IMR-90 (cell line): ENCODE data around the gene CDH26. TPM values are rescaled to one million over a fixed set of nuclear protein-coding genes. Genes with fewer than 3 reads are reported as not detected.
A peak's percentile ranks its signal among the peaks of the same experiment; 100 is the strongest.

ENCODE experiments used
- ATAC-seq: fragments of 200-7000 bp; cut with Tn5 transposase; 2 replicates; pipeline ENCODE4 v1.9.1; 2020; ENCODE audit warnings: low read depth, mild to moderate bottlenecking, moderate library complexity
- BruUV-seq: library from RNA; stranded (reverse); fragments of 400-500 nt; replicated peaks from 2 replicates; lab custom pipeline; 2021; lab: Mats Ljungman, UMichigan
- CTCF ChIA-PET: fragments of 300-600 bp; formaldehyde crosslinking; extraction: SDS; loops from one replicate; lab custom pipeline; 2021; ENCODE audit warnings: antibody characterized with exemption; lab: Yijun Ruan, JAX
- POLR2A ChIA-PET: fragments of 300-600 bp; sonication (Branson Sonifier 250); formaldehyde crosslinking; loops from one replicate; lab custom pipeline; 2022; ENCODE audit warnings: antibody characterized with exemption; ENCODE audit not compliant: unreplicated experiment; lab: Charles Lee
- DNase-seq: peaks from one replicate; pipeline ENCODE4 v3.0.0; 2013
- H2AFZ ChIP-seq: replicated peaks from 2 replicates; pipeline ENCODE3; 2013; ENCODE audit warnings: low read length, mild to moderate bottlenecking; ENCODE audit not compliant: poor library complexity
- H2AK5ac ChIP-seq: 2 replicates; pipeline ENCODE4 v1.6.1; 2013; ENCODE audit warnings: low read depth, low read length, inconsistent platforms
- H2AK9ac ChIP-seq: replicated peaks from 2 replicates; pipeline ENCODE3; 2013; ENCODE audit warnings: mild to moderate bottlenecking, low read depth, low read length, moderate library complexity; ENCODE audit not compliant: poor library complexity
- H2BK120ac ChIP-seq: 2 replicates; pipeline ENCODE4 v1.6.1; 2013; ENCODE audit warnings: low read depth, low read length, inconsistent platforms
- H2BK15ac ChIP-seq: 3 replicates; pipeline ENCODE4 v1.6.1; 2013; ENCODE audit warnings: low read depth, low read length, inconsistent platforms
- H2BK20ac ChIP-seq: 2 replicates; pipeline ENCODE4 v1.6.1; 2013; ENCODE audit warnings: low read depth, mild to moderate bottlenecking, inconsistent platforms, low read length, moderate library complexity
- H2BK5ac ChIP-seq: 2 replicates; pipeline ENCODE4 v1.6.1; 2013; ENCODE audit warnings: mild to moderate bottlenecking, low read depth, low read length, inconsistent platforms; ENCODE audit not compliant: poor library complexity, severe bottlenecking
- H3K14ac ChIP-seq: replicated peaks from 2 replicates; pipeline ENCODE4 v1.6.1; 2013; ENCODE audit warnings: low read depth, low read length, inconsistent platforms
- H3K18ac ChIP-seq: 2 replicates; pipeline ENCODE4 v1.6.1; 2013; ENCODE audit warnings: low read depth, low read length, control low read depth
- H3K23ac ChIP-seq: 2 replicates; pipeline ENCODE4 v1.6.1; 2013; ENCODE audit warnings: low read depth, low read length, inconsistent platforms
- H3K27ac ChIP-seq: 2 replicates; pipeline ENCODE4 v1.5.1; 2013; ENCODE audit warnings: mild to moderate bottlenecking, control low read depth, low read length; ENCODE audit not compliant: insufficient read depth
- H3K27me3 ChIP-seq: 2 replicates; pipeline ENCODE4 v1.6.1; 2013; ENCODE audit warnings: low read length; ENCODE audit not compliant: control insufficient read depth, insufficient read depth
- H3K36me3 ChIP-seq: 2 replicates; pipeline ENCODE4 v1.6.1; 2013; ENCODE audit warnings: low read length, mixed read lengths; ENCODE audit not compliant: control insufficient read depth, insufficient read depth
- H3K4ac ChIP-seq: 2 replicates; pipeline ENCODE4 v1.6.1; 2013; ENCODE audit warnings: low read depth, low read length, inconsistent platforms
- H3K4me1 ChIP-seq: 2 replicates; pipeline ENCODE4 v1.6.1; 2013; ENCODE audit warnings: low read length, mixed read lengths; ENCODE audit not compliant: control insufficient read depth, insufficient read depth
- H3K4me2 ChIP-seq: 2 replicates; pipeline ENCODE4 v1.6.1; 2013; ENCODE audit warnings: low read depth, mild to moderate bottlenecking, control low read depth, low read length, moderate library complexity
- H3K4me3 ChIP-seq: 2 replicates; pipeline ENCODE4 v1.5.1; 2013; ENCODE audit warnings: low read depth, mild to moderate bottlenecking, control low read depth, low read length, moderate library complexity; ENCODE audit not compliant: insufficient read depth
- H3K56ac ChIP-seq: 2 replicates; pipeline ENCODE4 v1.6.1; 2013; ENCODE audit warnings: low read length, inconsistent platforms; ENCODE audit not compliant: insufficient read depth; ENCODE audit errors: extremely low read depth
- H3K79me1 ChIP-seq, 2 experiments: 2 replicates each; pipeline ENCODE4 v1.6.1; 2013; ENCODE audit warnings: low read length in 2 of 2, inconsistent platforms in 1 of 2, low read depth in 1 of 2
- H3K9ac ChIP-seq: 2 replicates; pipeline ENCODE4 v1.6.1; 2013; ENCODE audit warnings: low read depth, low read length, control low read depth
- H3K9me1 ChIP-seq: 2 replicates; pipeline ENCODE4 v1.6.1; 2013; ENCODE audit warnings: low read length, inconsistent platforms; ENCODE audit not compliant: insufficient read depth
- H3K9me3 ChIP-seq: 2 replicates; pipeline ENCODE4 v1.6.1; 2013; ENCODE audit warnings: low read length; ENCODE audit not compliant: control insufficient read depth, insufficient read depth
- H4K20me1 ChIP-seq: 2 replicates; pipeline ENCODE4 v1.6.1; 2013; ENCODE audit warnings: low read length, inconsistent platforms; ENCODE audit not compliant: insufficient read depth
- H4K5ac ChIP-seq: 2 replicates; pipeline ENCODE4 v1.6.1; 2013; ENCODE audit warnings: mild to moderate bottlenecking, low read depth, low read length, control low read depth
- H4K8ac ChIP-seq, 2 experiments: 2 replicates each; pipeline ENCODE4 v1.6.1; 2013; ENCODE audit warnings: low read depth in 2 of 2, low read length in 2 of 2, control low read depth in 1 of 2, inconsistent platforms in 1 of 2
- H4K91ac ChIP-seq: 2 replicates; pipeline ENCODE4 v1.6.1; 2013; ENCODE audit warnings: low read depth, low read length, inconsistent platforms; ENCODE audit not compliant: insufficient read depth
- CTCF ChIP-seq: conservative IDR thresholded peaks from 2 replicates; pipeline ENCODE4 v1.5.1; 2012; ENCODE audit warnings: mild to moderate bottlenecking, low read depth, low read length, improper control_type of control experiment
- ELK1 ChIP-seq: fragments of 150-350 bp; IDR thresholded peaks from 2 replicates; pipeline ENCODE4 v1.6.1; 2016; ENCODE audit warnings: low read depth, mild to moderate bottlenecking, low read length, moderate library complexity, borderline replicate concordance
- FOS ChIP-seq: fragments of 150-350 bp; IDR thresholded peaks from 2 replicates; pipeline ENCODE4 v1.6.1; 2016; ENCODE audit warnings: low read depth, low read length
- MAZ ChIP-seq: IDR thresholded peaks from 2 replicates; pipeline ENCODE4 v1.6.1; 2012; ENCODE audit warnings: low read depth, mild to moderate bottlenecking, low read length, improper control_type of control experiment, moderate library complexity, borderline replicate concordance
- RAD21 ChIP-seq: IDR thresholded peaks from 2 replicates; pipeline ENCODE4 v1.6.1; 2012; ENCODE audit warnings: low read length, improper control_type of control experiment
- RCOR1 ChIP-seq: IDR thresholded peaks from 2 replicates; pipeline ENCODE4 v1.6.1; 2012; ENCODE audit warnings: mild to moderate bottlenecking, low read length, improper control_type of control experiment; ENCODE audit not compliant: insufficient replicate concordance
- WGBS, 2 experiments: methylation state at CpG; one replicate each; pipeline versions ENCODE4 v1.1.5 to v1.1.7; 2013; ENCODE audit warnings: missing lambda C conversion rate in 2 of 2; ENCODE audit not compliant: insufficient read length in 1 of 2; ENCODE audit errors: extremely low coverage in 2 of 2; 5-methylcytosine and 5-hydroxymethylcytosine counted together
- dilution Hi-C: fragments of 300-500 bp; cut with HindIII; formaldehyde crosslinking; loops from one replicate; pipeline ENCODE4 v1.14.3; 2018; ENCODE audit warnings: low sequenced_read_pairs; ENCODE audit not compliant: unreplicated experiment
- in situ Hi-C: fragments of 300-500 bp; cut with MboI; formaldehyde crosslinking; loops from 3 replicates; pipeline ENCODE4 v1.14.3; 2019; ENCODE audit warnings: low sequenced_read_pairs, inconsistent platforms, mixed read lengths
- intact Hi-C: fragments of 100-400 bp; cut with micrococcal nuclease; formaldehyde crosslinking; loops from 2 replicates; pipeline ENCODE4 v1.10.0; 2022
- polyA plus RNA-seq, 3 experiments: library from polyadenylated mRNA; depleted of rRNA; stranded (reverse); fragments of >200 nt; gene quantifications; 2 replicates each; pipeline ENCODE4 v1.2.3, GENCODE V29; 2012; ENCODE audit warnings: low replicate concordance in 1 of 3
- total RNA-seq: library from RNA; depleted of rRNA; stranded (reverse); fragments of >200 nt; gene quantifications from 2 replicates; pipeline ENCODE4 v1.2.3, GENCODE V29; 2012

Gene CDH26
- total and polyA plus RNA-seq, 2 of the 4 experiments (the other 2 are of a cell fraction) = not detected

- in situ Hi-C loops (no loop called here), intact Hi-C loops (no loop called here), dilution Hi-C loops (no loop called here)
- peak overlapping the region; percentile 71 for H2BK20ac ChIP-seq
- no peaks in the 10 kb centered on the region for H3K36me3 ChIP-seq
- H2AK5ac ChIP-seq = peak overlapping the region; percentile 40; the same call in 1 of the 2 replicates
- ATAC-seq = peak; percentile 87
- no peak overlapping the region for H3K23ac ChIP-seq
- H3K56ac ChIP-seq = no peak overlapping the region
- no peaks in the 10 kb centered on the region for H3K9me3 ChIP-seq
- peak overlapping the region in 1 of 2 experiments; percentile 41; a peak in 1 of 4 replicates for H4K8ac ChIP-seq
- H4K5ac ChIP-seq = no peak overlapping the region
- H2BK5ac ChIP-seq = no peak overlapping the region
- no peak overlapping the region for H3K4me3 ChIP-seq
- H3K4ac ChIP-seq = no peak overlapping the region
- H2AFZ ChIP-seq = peak overlapping the region; percentile 83
- peak overlapping the region; percentile 82 for H3K14ac ChIP-seq
- H3K18ac ChIP-seq = no peak overlapping the region; the same call in 1 of the 2 replicates
- H4K20me1 ChIP-seq = no peaks in the 10 kb centered on the region
- H3K9ac ChIP-seq = no peak overlapping the region
- no peak overlapping the region for H3K4me2 ChIP-seq
- peak overlapping the region; percentile 34 for H2AK9ac ChIP-seq
- TF ChIP-seq ELK1 = no peak
- no peak for TF ChIP-seq RCOR1
- TF ChIP-seq FOS = 0 out of 2 replicates have a peak, but pooled peaks have one; percentile 11
- 0 out of 2 replicates have a peak, but pooled peaks have one; percentile 58 for TF ChIP-seq MAZ
- TF ChIP-seq CTCF = peak; percentile 51
- TF ChIP-seq RAD21 = peak; percentile 23; the same call in 1 of the 2 replicates
- H3K9me1 ChIP-seq = peaks cover 3% of the 10 kb centered on the region
- DNase-seq = peak; percentile 59
- BruUV-seq = no TSS peak
- peak overlapping the region; percentile 68 for H4K91ac ChIP-seq
- ChIA-PET POLR2A (no interaction called here), CTCF (interaction anchor here (1.3 to 1.4 kb wide), 2 partner anchors 15 to 20 kb away, joined by 3 to 4 read pairs; no protein-coding TSS in a partner anchor)
- H3K27me3 ChIP-seq = no peaks in the 10 kb centered on the region; the same call in 1 of the 2 replicates
- H2BK120ac ChIP-seq = peak overlapping the region; percentile 61; the same call in 1 of the 2 replicates
- H3K79me1 ChIP-seq = no peaks in the 10 kb centered on the region
- H3K27ac ChIP-seq = no peak overlapping the region
- peaks cover 2% of the 10 kb centered on the region; the same call in 1 of the 2 replicates for H3K4me1 ChIP-seq
- 37% methylated on average over 2 of the region's 10 CpGs; no CpG with 5 or more reads in 1 of the 2 experiments for WGBS, 2 experiments
- H2BK15ac ChIP-seq = no peak overlapping the region; the same call in 2 of the 3 replicates
Measured at GRCh38 chr20:60036746-60037499, 78.7 kb downstream of the CDH26 start.
